Endothelial cell of umbilical vein (primary cell): ENCODE results near the gene LEPROT. TPM values are rescaled to one million over a fixed set of nuclear protein-coding genes. Genes with fewer than 3 reads are reported as not detected.

Experiments used
- BruUV-seq: library from RNA; stranded (reverse); fragments of 400-500 nt; replicated peaks from 2 replicates; lab custom pipeline; 2021; lab: Mats Ljungman, UMichigan
- CTCF ChIA-PET: fragments of 300-600, 350-600 bp; sonication (Branson Sonifier 250); formaldehyde crosslinking; loops from one replicate; lab custom pipeline; 2021; ENCODE audit warnings: antibody characterized with exemption, inconsistent platforms; lab: Charles Lee
- POLR2A ChIA-PET: fragments of 300-600, 350-600 bp; sonication (Branson Sonifier 250); formaldehyde crosslinking; loops from one replicate; lab custom pipeline; 2021; ENCODE audit warnings: antibody characterized with exemption, inconsistent platforms; lab: Charles Lee
- DNase-seq: peaks from one replicate; pipeline ENCODE4 v3.0.0-alpha.2; 2011; ENCODE audit warnings: low read depth, low spot score
- FAIRE-seq: peaks from 2 replicates; lab custom pipeline; 2011; peaks lifted over from hg19 to GRCh38; lab: Jason Lieb, UNC
- H2AFZ ChIP-seq: 2 replicates; pipeline ENCODE4 v1.6.0; 2012; ENCODE audit warnings: low read depth, low read length, control low read depth, inconsistent platforms
- H3K27ac ChIP-seq: 2 replicates; pipeline ENCODE4 v1.5.1; 2011; ENCODE audit warnings: low read depth, mild to moderate bottlenecking, control low read depth, low read length, moderate library complexity; ENCODE audit not compliant: insufficient read depth
- H3K27me3 ChIP-seq, 2 experiments: 2 replicates each; pipeline versions ENCODE4 v1.6.0 to v1.6.1; 2011; ENCODE audit warnings: low read length in 2 of 2, mixed read lengths in 1 of 2; ENCODE audit not compliant: control insufficient read depth in 2 of 2, insufficient read depth in 2 of 2
- H3K36me3 ChIP-seq, 2 experiments: 2 replicates in 1 of 2; 3 replicates in 1 of 2; pipeline ENCODE4 v1.5.1; 2011; ENCODE audit warnings: low read length in 2 of 2, mild to moderate bottlenecking in 1 of 2, moderate library complexity in 1 of 2; ENCODE audit not compliant: control insufficient read depth in 2 of 2, insufficient read depth in 2 of 2; ENCODE audit errors: extremely low read depth in 1 of 2
- H3K4me1 ChIP-seq: 3 replicates; pipeline ENCODE4 v1.5.1; 2011; ENCODE audit warnings: mild to moderate bottlenecking, low read length; ENCODE audit not compliant: control insufficient read depth, insufficient read depth; ENCODE audit errors: extremely low read depth
- H3K4me2 ChIP-seq: 2 replicates; pipeline ENCODE4 v1.6.1; 2011; ENCODE audit warnings: low read length, control low read depth, mixed read lengths; ENCODE audit not compliant: insufficient read depth
- H3K4me3 ChIP-seq, 3 experiments: fragments of 200-600 bp in 1 of 3; sonication (generic), shearing (Covaris generic) in 1 of 3; replicated peaks in 1 of 3; 2 replicates each; pipeline ENCODE4 v1.5.1; 2011 to 2016; ENCODE audit warnings: control low read depth in 3 of 3, low read length in 3 of 3, mild to moderate bottlenecking in 2 of 3, inconsistent platforms in 1 of 3, low read depth in 1 of 3, moderate library complexity in 1 of 3; ENCODE audit not compliant: insufficient read depth in 1 of 3
- H3K79me2 ChIP-seq: 2 replicates; pipeline ENCODE4 v1.6.0; 2012; ENCODE audit warnings: low read length, inconsistent platforms; ENCODE audit not compliant: control insufficient read depth, insufficient read depth
- H3K9ac ChIP-seq: replicated peaks from 2 replicates; pipeline ENCODE3; 2011; ENCODE audit warnings: low read length, control low read depth; ENCODE audit not compliant: insufficient read depth; ENCODE audit errors: extremely low read depth
- H3K9me1 ChIP-seq: replicated peaks from 3 replicates; pipeline ENCODE4 v1.6.0; 2011; ENCODE audit warnings: mild to moderate bottlenecking, low read length; ENCODE audit not compliant: control insufficient read depth, insufficient read depth; ENCODE audit errors: extremely low read depth
- H3K9me3 ChIP-seq: replicated peaks from 2 replicates; pipeline ENCODE4 v1.5.1; 2012; ENCODE audit warnings: low read length, inconsistent platforms; ENCODE audit not compliant: control insufficient read depth, insufficient read depth
- H4K20me1 ChIP-seq: replicated peaks from 2 replicates; pipeline ENCODE3; 2011; ENCODE audit warnings: mild to moderate bottlenecking, low read length; ENCODE audit not compliant: control insufficient read depth, insufficient read depth; ENCODE audit errors: extremely low read depth
- CTCF ChIP-seq, 2 donors: IDR thresholded peaks; 1 replicate in 1 of 2; 2 replicates in 1 of 2; pipeline ENCODE4 v1.5.1; 2011; ENCODE audit warnings: low read length in 2 of 2, mild to moderate bottlenecking in 2 of 2, moderate library complexity in 2 of 2, control low read depth in 1 of 2, inconsistent platforms in 1 of 2, low read depth in 1 of 2; ENCODE audit not compliant: insufficient read depth in 1 of 2; ENCODE audit errors: extremely low read depth in 1 of 2
- EZH2 ChIP-seq: IDR thresholded peaks from 2 replicates; pipeline ENCODE4 v1.6.1; 2012; ENCODE audit warnings: borderline replicate concordance, low read depth, mild to moderate bottlenecking, moderate library complexity, low read length, inconsistent platforms; ENCODE audit not compliant: severe bottlenecking
- FOS ChIP-seq: IDR thresholded peaks from 2 replicates; pipeline ENCODE4 v1.6.1; 2011; ENCODE audit warnings: mild to moderate bottlenecking, low read length, moderate library complexity, borderline replicate concordance; ENCODE audit not compliant: insufficient read depth
- GATA2 ChIP-seq: IDR thresholded peaks from 2 replicates; pipeline ENCODE4 v1.7.0; 2011; ENCODE audit warnings: low read depth, mild to moderate bottlenecking, moderate library complexity, mixed read lengths, low read length; ENCODE audit not compliant: insufficient read length, insufficient read depth
- JUN ChIP-seq: IDR thresholded peaks from 2 replicates; pipeline ENCODE4 v1.6.1; 2011; ENCODE audit warnings: borderline replicate concordance, low read depth; ENCODE audit not compliant: insufficient read length, insufficient read depth
- MAX ChIP-seq: IDR thresholded peaks from 2 replicates; pipeline ENCODE4 v1.6.1; 2011; ENCODE audit not compliant: insufficient read depth, insufficient read length
- MYC ChIP-seq: IDR thresholded peaks from one replicate; pipeline ENCODE4 v1.6.1; 2011; ENCODE audit warnings: mild to moderate bottlenecking, low read depth, low read length
- POLR2A ChIP-seq: IDR thresholded peaks from 2 replicates; pipeline ENCODE4 v1.6.1; 2012; ENCODE audit warnings: low read depth, mild to moderate bottlenecking, control low read depth, low read length
- POLR2AphosphoS5 ChIP-seq: IDR thresholded peaks from 2 replicates; pipeline ENCODE4 v1.6.1; 2012; ENCODE audit warnings: low read depth, mild to moderate bottlenecking, control low read depth, low read length, moderate library complexity; ENCODE audit not compliant: insufficient read depth
- dilution Hi-C: fragments of 300-500 bp; cut with MboI; formaldehyde crosslinking; loops from one replicate; pipeline ENCODE4 v1.15.0; 2019; ENCODE audit warnings: low sequenced_read_pairs; ENCODE audit not compliant: extremely low pct_ligation_motif_present
- intact Hi-C: fragments of 100-400 bp; cut with micrococcal nuclease; formaldehyde crosslinking; loops from one replicate; pipeline ENCODE4 v1.10.0; 2022
- polyA plus RNA-seq, 4 experiments: library from polyadenylated mRNA; depleted of rRNA in 3 of 4; stranded (reverse) in 3 of 4; unstranded in 1 of 4; fragments of >200 nt; gene quantifications; 2 replicates each; pipeline versions ENCODE4 v1.2.1 to v1.2.3, GENCODE V29; 2011 to 2012; ENCODE audit warnings: missing spikeins in 1 of 4
- total RNA-seq: library from RNA; stranded (reverse); gene quantifications from 2 replicates; pipeline ENCODE4 v1.2.3, GENCODE V29; 2021

LEPROT gene
- total and polyA plus RNA-seq, 2 donors (not counting 3 experiments of a cell fraction or from before 2014, with no cell fraction given), result 80.6 to 94.8 TPM

GRCh38 chr1:65414538-65414937 is 5.9 kb upstream of the LEPROT start:
- H3K4me1 ChIP-seq, result peaks cover under 1% of the 10 kb centered on the region
- no peak overlapping the region for H3K4me3 ChIP-seq
- H3K9me3 ChIP-seq, result no peaks in the 10 kb centered on the region
- no peak for FAIRE-seq
- H2AFZ ChIP-seq, result no peak overlapping the region
- H4K20me1 ChIP-seq, result no peaks in the 10 kb centered on the region
- no peak overlapping the region for H3K9ac ChIP-seq
- dilution Hi-C loops (no loop called here), intact Hi-C loops (no loop called here)
- no peaks in the 10 kb centered on the region for H3K36me3 ChIP-seq
- H3K27me3 ChIP-seq, result no peaks in the 10 kb centered on the region
- BruUV-seq, result no TSS peak
- POLR2A ChIA-PET, result no interaction called here
- CTCF ChIA-PET, result interaction anchor here (1.0 to 1.5 kb wide), 3 partner anchors 11 to 17 kb away, joined by 3 read pairs; no protein-coding TSS in a partner anchor
- no peak overlapping the region for H3K27ac ChIP-seq
- no peaks in the 10 kb centered on the region for H3K79me2 ChIP-seq
- H3K4me2 ChIP-seq, result no peak overlapping the region
- no peak for TF ChIP-seq MYC
- TF ChIP-seq POLR2AphosphoS5, result no peak
- TF ChIP-seq FOS, result no peak
- no peak for TF ChIP-seq MAX
- TF ChIP-seq GATA2, result no peak
- no peak for TF ChIP-seq POLR2A
- no peak for TF ChIP-seq JUN
- TF ChIP-seq CTCF (IDR thresholded peaks at IDR 0.05; ENCODE audit: extremely low read depth in 1 of 2, insufficient read depth in 1 of 2, low read depth in 1 of 2, low read length in 2 of 2), result no peak
- no peak for TF ChIP-seq EZH2
- no peak for DNase-seq
- H3K9me1 ChIP-seq, result no peaks in the 10 kb centered on the region
